ENCODE results near the gene STX16.

Gene STX16

DNA sequence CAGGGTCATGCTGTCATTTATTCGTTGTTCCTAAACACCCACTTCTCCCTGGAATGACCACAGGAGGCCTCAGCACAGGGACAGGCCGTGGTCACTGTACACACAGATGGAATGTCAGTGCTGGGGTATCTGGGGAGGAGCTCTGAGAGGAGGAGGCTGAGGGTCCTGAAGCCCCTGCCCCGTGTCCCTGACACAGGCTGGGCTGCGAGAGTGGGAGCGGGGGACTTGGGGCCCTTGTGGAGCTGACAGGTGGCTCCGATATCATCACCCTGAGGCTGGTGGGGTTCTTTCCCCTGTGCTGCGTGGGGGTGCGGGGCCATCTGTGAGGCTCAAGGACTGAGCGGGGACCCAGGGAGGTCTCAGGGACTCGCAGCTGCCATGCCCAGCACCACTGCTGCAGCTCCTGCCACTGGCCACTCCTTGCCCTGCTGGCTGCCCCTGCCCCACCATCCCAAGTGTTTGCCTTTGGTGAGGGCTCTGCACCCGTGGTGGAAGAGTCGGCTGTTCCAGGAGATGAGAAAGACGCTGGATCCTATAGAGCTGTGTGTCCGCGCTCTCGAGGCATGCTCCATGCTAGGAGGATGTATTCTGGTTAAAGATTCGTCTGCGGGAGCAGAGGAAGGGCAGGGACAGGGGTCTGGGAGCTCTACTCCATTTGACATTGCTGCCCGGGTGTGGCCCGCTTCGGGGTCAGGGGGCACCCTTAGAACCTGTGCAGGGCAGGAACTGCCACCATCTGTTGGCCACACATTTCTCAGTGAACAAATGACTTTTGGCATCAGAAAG is 60.4 kb downstream of the STX16 start:
- H3K36me3 Mint-ChIP-seq = peaks cover 23 to 27% of the 10 kb centered on the region in 2 donors
- no peak for ATAC-seq (replicated peaks)
- no peaks in the 10 kb centered on the region for H3K9me3 Mint-ChIP-seq
- no peak for DNase-seq
- no peak overlapping the region for H3K27ac Mint-ChIP-seq
- peaks cover 6 to 7% of the 10 kb centered on the region in 2 donors for H3K4me1 Mint-ChIP-seq
- H3K27me3 Mint-ChIP-seq = no peaks in the 10 kb centered on the region
- H3K4me3 Mint-ChIP-seq = no peak overlapping the region

DNA sequence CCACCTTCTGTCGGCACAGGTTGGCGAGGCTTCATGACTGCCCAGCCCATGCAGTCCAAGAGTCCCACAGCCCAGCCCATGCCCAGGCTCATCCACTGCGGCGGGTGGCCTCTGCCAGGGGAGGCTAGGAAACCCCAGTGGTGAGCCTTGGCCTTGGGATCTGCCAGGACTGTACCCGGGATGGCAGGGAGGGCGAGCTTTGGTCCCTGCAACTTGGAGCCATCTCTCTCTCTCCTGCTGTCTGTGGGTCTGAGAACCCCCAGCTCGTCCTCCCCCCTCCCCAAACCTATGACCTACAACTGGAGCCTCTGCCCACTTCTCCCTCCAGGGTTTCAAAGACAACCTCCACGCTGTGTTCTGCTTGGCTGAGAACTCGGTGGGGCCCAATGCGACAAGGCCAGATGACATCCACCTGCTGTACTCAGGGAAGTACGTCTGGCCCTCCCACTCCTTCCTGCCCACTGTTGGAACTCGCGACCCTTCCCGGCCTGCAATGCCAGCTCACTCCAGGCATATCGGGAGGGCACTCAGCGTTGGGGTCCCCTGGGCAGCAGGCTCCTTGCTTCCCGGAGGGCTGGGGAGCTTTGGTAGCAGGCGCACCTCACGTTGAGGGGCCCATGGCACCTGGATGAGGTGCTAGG is 61.2 kb downstream of the STX16 start:
- Mint-ChIP-seq H3K36me3 (peaks cover 22 to 27% of the 10 kb centered on the region in 2 donors), H3K27ac (no peak overlapping the region), H3K9me3 (no peaks in the 10 kb centered on the region), H3K4me3 (no peak overlapping the region), H3K27me3 (no peaks in the 10 kb centered on the region), H3K4me1 (peaks cover 6 to 7% of the 10 kb centered on the region in 2 donors)
- ATAC-seq (replicated peaks) (no peak), DNase-seq (no peak)

DNA sequence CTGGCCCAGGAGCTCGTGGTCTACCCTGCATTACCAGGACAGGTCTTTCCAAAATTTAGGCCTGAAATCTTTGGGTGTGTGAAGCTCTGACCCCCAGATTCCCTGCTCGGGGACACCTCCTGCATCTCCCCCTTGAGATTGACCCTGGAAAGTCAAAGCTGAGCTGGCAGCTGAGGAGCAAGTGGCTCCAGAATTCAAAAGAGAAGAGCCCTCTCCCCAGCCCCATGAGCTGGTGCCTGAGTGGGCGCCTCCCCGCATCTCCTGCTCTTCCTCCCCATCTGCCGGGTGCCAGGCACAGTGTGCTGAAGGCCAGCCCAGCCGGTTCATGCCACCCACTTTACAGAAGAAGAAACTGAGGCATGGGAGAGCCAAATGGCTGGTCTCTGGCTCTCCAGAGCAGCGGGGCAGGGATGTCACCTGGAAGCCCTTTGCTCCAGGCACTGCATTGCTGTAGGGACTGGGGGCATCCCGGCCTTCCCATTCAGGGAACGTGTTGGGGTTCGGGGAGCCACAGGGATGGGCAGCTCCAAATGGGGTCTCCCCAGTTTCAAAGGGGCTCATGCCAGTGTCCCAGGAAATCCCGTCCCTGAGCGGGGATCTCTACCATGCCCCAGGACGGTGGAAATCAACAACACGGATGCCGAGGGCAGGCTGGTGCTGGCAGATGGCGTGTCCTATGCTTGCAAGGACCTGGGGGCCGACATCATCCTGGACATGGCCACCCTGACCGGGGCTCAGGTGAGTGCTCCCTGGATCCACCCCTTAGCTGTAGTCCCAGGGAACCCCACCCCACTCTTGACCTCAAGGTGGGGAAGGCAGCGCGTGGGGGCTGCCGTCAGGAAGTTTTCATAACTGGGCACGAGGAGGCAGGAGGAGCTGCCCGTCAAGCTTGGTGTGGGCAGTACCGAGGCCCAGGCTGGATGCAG is 62.0 kb downstream of the STX16 start:
- Mint-ChIP-seq H3K36me3 (peaks cover 22 to 27% of the 10 kb centered on the region in 2 donors), H3K9me3 (no peaks in the 10 kb centered on the region), H3K4me3 (no peak overlapping the region), H3K27me3 (no peaks in the 10 kb centered on the region), H3K4me1 (peaks cover 6 to 7% of the 10 kb centered on the region in 2 donors), H3K27ac (no peak overlapping the region)
- DNase-seq (no peak), ATAC-seq (replicated peaks) (no peak)

DNA sequence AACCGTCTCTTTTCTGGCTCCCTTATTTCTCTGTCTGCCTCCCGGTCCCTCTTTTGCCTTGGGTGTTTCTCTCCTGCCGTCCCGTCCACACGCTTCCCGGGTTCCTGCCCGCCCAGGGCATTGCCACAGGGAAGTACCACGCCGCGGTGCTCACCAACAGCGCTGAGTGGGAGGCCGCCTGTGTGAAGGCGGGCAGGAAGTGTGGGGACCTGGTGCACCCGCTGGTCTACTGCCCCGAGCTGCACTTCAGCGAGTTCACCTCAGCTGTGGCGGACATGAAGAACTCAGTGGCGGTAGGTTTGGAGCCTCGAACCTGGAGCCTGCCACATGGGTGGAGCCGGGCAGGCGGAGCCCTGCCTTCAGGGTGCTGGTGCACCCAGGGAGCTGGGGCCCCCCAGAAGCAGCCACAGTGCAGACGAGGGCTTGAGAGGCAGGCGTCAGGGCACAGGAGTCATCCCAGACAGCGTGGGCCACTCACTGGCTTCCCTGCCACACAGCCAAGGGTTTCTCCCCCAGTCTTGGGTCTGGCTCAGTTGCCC is 62.8 kb downstream of the STX16 start:
- Mint-ChIP-seq H3K4me3 (no peak overlapping the region), H3K36me3 (peaks cover 20 to 23% of the 10 kb centered on the region in 2 donors)
- no peak for ATAC-seq (replicated peaks)

DNA sequence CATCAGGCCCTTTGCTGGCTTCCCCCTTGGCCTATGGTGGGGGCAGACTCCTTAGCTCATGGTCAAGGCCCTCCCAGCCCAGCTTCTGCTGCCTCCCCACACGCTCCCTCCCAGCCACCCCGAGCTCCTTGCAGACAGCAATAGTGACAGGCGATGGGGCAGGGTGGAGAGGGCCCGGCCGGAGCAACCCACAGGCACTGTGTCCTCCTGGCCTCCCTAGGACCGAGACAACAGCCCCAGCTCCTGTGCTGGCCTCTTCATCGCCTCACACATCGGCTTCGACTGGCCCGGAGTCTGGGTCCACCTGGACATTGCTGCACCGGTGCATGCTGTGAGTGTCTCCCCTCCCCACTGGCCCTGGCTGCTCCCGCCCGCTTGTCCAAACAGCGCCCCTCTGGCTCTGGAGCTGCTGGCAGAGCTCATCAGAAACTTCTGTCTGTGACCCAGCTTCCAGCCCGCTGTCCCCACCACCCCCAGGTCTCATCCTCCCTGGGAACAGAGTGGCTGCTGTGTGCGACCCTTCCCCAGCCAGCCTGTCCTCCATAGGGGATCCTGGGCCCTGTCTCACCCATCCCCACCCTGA is 63.3 kb downstream of the STX16 start:
- no peaks in the 10 kb centered on the region for H3K27me3 Mint-ChIP-seq
- peaks cover 17 to 18% of the 10 kb centered on the region in 2 donors for H3K36me3 Mint-ChIP-seq
- H3K27ac Mint-ChIP-seq = no peak overlapping the region
- no peaks in the 10 kb centered on the region for H3K9me3 Mint-ChIP-seq
- DNase-seq = no peak
- peaks cover 6 to 7% of the 10 kb centered on the region in 2 donors for H3K4me1 Mint-ChIP-seq
- ATAC-seq (replicated peaks) = no peak
- no peak overlapping the region for H3K4me3 Mint-ChIP-seq

More for the DNA sequence above, 62.8 kb downstream of the STX16 start:
- Mint-ChIP-seq H3K27ac (no peak overlapping the region), H3K4me1 (peaks cover 6 to 7% of the 10 kb centered on the region in 2 donors), H3K27me3 (no peaks in the 10 kb centered on the region), H3K9me3 (no peaks in the 10 kb centered on the region)
- no peak for DNase-seq

DNA sequence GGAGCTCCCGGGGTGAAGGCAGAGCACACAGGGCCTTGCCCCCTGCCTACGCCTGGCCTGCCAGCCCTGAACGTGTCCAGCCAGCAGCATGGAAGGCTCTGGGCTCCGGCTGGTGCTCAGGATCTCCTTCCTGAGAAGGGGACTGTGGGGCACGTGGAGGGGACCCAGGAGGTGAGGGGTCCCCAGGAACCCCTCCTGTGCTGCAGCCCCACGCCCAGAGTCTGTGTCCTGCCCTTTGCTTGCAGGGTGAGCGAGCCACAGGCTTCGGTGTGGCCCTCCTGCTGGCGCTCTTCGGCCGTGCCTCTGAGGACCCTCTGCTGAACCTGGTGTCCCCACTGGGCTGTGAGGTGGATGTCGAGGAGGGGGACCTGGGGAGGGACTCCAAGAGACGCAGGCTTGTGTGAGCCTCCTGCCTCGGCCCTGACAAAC is 63.9 kb downstream of the STX16 start:
- H3K4me1 Mint-ChIP-seq = peaks cover 6 to 7% of the 10 kb centered on the region in 2 donors
- no peak overlapping the region for H3K27ac Mint-ChIP-seq
- no peaks in the 10 kb centered on the region for H3K27me3 Mint-ChIP-seq
- no peak for ATAC-seq (replicated peaks)
- DNase-seq = no peak
- no peak overlapping the region for H3K4me3 Mint-ChIP-seq
- peaks cover 13 to 16% of the 10 kb centered on the region in 2 donors for H3K36me3 Mint-ChIP-seq
- no peaks in the 10 kb centered on the region for H3K9me3 Mint-ChIP-seq

DNA sequence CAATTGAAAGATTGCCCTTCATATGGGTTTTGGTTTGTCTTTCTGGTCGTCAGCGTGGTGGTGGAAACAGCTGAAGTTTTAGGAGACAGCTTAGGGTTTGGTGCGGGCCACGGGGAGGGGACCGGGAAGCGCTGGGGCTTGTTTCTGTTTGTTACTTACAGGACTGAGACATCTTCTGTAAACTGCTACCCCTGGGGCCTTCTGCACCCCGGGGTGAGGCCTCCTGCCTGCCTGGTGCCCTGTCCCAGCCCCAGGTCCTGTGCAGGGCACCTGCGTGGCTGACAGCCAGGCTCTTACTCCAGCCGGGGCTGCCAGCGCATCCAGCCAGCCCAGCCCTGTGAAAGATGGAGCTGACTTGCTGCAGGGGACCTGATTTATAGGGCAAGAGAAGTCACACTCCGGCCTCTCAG is 64.3 kb downstream of the STX16 start:
- peaks cover 13 to 16% of the 10 kb centered on the region in 2 donors for H3K36me3 Mint-ChIP-seq
- peaks cover 0 to under 1% of the 10 kb centered on the region in 2 donors for H3K27me3 Mint-ChIP-seq
- H3K27ac Mint-ChIP-seq = no peak overlapping the region
- peaks cover 6 to 7% of the 10 kb centered on the region in 2 donors for H3K4me1 Mint-ChIP-seq
- ATAC-seq (replicated peaks) (no peak), DNase-seq (no peak)
- H3K4me3 Mint-ChIP-seq = no peak overlapping the region
- no peaks in the 10 kb centered on the region for H3K9me3 Mint-ChIP-seq

DNA sequence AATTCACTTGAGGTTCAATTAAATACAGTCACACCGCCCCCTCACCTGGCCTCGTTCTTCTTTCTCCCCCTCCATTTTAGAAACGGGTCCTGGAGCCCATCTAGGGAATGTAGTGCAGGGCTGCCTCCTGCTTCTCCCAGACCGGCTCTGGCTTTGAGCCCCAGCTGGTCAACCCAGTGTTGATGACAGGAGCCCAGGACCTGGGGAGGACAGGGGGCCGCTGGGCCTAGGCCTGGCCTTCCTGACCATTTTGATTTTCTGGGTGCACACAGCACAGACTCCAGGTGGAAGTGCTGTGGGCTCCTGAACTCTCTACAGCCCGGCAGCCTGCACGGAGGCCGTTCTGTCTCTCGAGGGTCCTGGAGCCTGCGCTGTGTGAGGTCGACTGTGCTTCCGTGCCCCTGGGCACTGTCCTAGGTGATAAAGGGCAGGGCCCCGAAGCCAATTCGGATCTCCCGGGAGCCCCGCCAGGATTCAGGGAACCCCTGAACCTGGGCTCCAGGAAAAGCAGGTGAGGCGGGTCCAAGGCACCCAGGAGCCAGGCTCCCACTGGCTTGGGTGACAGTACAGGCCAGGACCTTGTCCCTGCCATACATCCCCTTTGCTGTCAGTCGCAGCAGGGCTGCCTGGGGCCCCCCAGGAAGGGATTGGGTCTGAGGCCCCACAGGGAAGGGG is 64.9 kb downstream of the STX16 start:
- no peak for ATAC-seq (replicated peaks)
- H3K4me1 Mint-ChIP-seq = peaks cover 6 to 7% of the 10 kb centered on the region in 2 donors

DNA sequence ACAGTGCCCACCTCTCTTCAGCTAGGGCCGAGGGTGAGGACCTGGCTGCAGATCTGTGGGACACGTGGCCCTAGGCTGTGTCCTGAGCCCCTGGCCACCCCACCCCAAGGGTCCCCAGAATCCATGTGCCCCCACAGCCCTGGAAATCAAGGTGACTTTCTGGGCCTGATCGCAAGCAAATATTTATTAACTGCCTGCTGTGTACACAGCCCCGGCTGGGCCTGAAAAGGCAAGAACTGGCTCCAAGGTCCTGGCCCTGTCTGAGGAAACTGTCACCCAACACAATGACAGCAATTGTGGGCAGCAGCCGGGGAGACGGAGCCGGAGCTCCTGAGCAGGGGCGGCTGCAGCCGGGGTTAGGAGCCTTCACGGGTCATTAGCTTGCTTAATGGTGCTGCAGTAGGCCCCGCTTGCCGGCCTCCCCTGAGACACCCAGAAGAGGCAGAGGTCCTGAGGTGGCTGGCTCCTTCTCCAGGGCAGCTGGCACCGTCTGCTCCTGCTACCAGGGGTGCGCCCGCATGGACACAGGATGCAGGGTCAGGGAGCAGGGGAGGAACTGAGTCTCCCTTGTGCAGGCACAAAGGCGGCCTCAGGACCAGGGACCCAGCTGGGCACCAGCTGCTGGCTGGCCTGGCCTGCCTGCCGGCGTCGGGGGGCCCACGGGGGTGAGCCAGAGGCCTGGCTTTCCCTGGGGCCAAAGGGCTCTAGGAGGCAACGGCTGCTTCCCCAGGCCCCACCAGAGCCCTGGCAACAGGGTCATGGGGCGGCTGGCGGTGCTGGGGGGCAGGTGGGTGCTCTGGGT is 65.6 kb downstream of the STX16 start:
- H3K9me3 Mint-ChIP-seq = no peaks in the 10 kb centered on the region
- H3K36me3 Mint-ChIP-seq = peaks cover 13 to 16% of the 10 kb centered on the region in 2 donors
- no peak overlapping the region for H3K27ac Mint-ChIP-seq
- H3K4me3 Mint-ChIP-seq = no peak overlapping the region
- H3K27me3 Mint-ChIP-seq = peaks cover 11 to 13% of the 10 kb centered on the region in 2 donors
- H3K4me1 Mint-ChIP-seq = peaks cover 6 to 7% of the 10 kb centered on the region in 2 donors
- ATAC-seq (replicated peaks) (no peak), DNase-seq (no peak)

More for the DNA sequence above, 64.9 kb downstream of the STX16 start:
- no peaks in the 10 kb centered on the region for H3K9me3 Mint-ChIP-seq
- no peak for DNase-seq
- H3K36me3 Mint-ChIP-seq = peaks cover 13 to 16% of the 10 kb centered on the region in 2 donors
- peaks cover 5 to 6% of the 10 kb centered on the region in 2 donors for H3K27me3 Mint-ChIP-seq
- no peak overlapping the region for H3K4me3 Mint-ChIP-seq
- H3K27ac Mint-ChIP-seq = peak overlapping the region; percentile 60

DNA sequence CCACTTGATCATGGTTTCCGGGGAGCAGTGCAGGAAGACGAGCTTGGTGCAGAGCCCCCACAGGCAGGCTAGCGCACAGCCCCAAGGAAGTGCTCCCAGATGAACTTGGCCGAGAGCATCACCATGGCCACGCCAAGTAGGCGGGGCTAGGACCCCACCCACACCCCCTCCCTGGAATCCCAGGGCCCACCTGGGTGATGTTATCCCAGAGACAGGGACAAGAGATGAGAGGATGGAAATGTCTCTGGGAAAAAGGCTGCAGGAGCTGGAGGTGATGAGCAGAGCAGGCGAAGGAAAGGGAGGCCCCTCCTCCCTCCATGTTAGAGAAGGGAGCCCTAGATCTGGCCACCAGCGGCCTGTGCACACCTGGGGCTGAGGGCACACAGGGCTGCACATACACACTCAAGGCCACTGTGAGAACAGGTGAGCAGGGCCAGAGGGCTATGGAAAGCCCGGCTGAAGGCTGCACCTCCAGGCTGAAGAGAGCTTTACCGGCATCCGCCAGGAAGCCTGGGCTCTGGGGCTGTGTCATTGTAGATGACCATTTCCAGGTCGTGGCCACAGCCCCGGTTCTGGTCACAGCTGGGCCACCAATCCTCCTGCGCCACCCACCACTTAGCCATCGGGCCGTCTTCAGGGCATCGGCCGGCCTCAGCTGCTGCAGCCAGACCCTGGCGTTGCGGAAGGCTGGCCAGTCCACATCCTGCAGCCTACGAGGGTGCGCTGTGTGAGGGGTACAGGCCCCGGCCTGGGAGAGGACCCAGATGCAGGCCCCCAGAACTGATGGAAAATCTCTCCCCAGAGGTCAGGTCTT is 66.4 kb downstream of the STX16 start:
- Mint-ChIP-seq H3K9me3 (no peaks in the 10 kb centered on the region), H3K27me3 (peaks cover 17 to 19% of the 10 kb centered on the region in 2 donors), H3K4me3 (no peak overlapping the region), H3K27ac (no peak overlapping the region), H3K4me1 (peaks cover 1 to 2% of the 10 kb centered on the region in 2 donors), H3K36me3 (peaks cover 13 to 16% of the 10 kb centered on the region in 2 donors)
- ATAC-seq (replicated peaks) (no peak), DNase-seq (no peak)

DNA sequence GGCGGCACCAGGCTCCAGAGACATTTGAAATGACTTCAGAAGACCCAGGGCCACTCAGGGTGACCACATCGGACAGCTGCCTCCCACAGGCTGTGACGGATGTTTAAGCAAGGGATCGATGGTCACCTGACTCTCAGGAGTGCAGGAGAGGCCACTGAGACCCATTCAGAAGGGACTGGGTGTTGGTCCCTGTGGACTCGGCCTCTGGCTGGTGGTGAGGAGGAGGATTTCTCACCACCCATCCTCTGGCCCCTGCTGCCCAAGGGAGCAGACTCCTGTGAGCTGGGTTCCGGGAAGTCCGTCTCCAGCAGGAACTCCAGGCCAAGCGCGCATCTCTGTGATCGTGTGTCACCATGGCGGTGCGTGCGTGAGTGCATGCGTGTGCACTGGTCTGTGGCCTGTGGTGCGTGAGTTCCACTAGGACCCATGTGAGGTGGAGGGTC is 67.1 kb downstream of the STX16 start:
- H3K36me3 Mint-ChIP-seq = peaks cover 13 to 14% of the 10 kb centered on the region in 2 donors
- peaks cover 0 to 2% of the 10 kb centered on the region in 2 donors for H3K4me1 Mint-ChIP-seq
- H3K4me3 Mint-ChIP-seq = no peak overlapping the region
- no peak for DNase-seq
- H3K27ac Mint-ChIP-seq = no peak overlapping the region
- H3K27me3 Mint-ChIP-seq = peaks cover 24 to 25% of the 10 kb centered on the region in 2 donors
- ATAC-seq (replicated peaks) = no peak
- no peaks in the 10 kb centered on the region for H3K9me3 Mint-ChIP-seq

DNA sequence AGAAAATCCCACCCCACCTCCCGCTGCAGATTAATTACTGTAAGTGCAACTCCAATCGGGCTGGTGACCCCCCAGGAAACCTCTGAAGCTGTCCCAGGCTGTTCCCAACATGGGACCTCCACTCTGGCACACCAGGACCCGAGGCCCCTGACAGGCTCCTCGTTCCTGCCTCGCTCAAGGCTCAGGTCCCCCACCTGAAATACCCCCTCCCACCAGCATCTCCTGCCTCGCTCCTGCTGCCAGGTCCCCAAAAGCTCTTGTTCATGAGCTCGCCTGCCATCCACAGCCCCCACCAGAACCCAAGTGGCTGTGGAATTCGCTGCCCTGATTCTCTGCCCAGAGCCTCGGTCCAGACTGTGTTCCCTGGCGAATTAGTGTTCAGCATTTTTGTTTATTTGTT is 67.6 kb downstream of the STX16 start:
- ATAC-seq (replicated peaks) (no peak), DNase-seq (no peak)
- Mint-ChIP-seq H3K36me3 (peaks cover 12% of the 10 kb centered on the region in 2 donors), H3K4me3 (no peak overlapping the region), H3K9me3 (no peaks in the 10 kb centered on the region), H3K4me1 (peaks cover 0 to under 1% of the 10 kb centered on the region in 2 donors), H3K27me3 (peaks cover 30 to 31% of the 10 kb centered on the region in 2 donors), H3K27ac (no peak overlapping the region)
